GM18498 (cell line): Measurements from ENCODE around the gene FAM124A.

ENCODE experiments used
- ATAC-seq: cut with Tn5 transposase; IDR thresholded peaks from one replicate; pipeline ENCODE4 v1.9.1; 2021; ENCODE audit warnings: mild to moderate bottlenecking, moderate library complexity; ENCODE audit not compliant: unreplicated experiment

FAM124A gene

DNA sequence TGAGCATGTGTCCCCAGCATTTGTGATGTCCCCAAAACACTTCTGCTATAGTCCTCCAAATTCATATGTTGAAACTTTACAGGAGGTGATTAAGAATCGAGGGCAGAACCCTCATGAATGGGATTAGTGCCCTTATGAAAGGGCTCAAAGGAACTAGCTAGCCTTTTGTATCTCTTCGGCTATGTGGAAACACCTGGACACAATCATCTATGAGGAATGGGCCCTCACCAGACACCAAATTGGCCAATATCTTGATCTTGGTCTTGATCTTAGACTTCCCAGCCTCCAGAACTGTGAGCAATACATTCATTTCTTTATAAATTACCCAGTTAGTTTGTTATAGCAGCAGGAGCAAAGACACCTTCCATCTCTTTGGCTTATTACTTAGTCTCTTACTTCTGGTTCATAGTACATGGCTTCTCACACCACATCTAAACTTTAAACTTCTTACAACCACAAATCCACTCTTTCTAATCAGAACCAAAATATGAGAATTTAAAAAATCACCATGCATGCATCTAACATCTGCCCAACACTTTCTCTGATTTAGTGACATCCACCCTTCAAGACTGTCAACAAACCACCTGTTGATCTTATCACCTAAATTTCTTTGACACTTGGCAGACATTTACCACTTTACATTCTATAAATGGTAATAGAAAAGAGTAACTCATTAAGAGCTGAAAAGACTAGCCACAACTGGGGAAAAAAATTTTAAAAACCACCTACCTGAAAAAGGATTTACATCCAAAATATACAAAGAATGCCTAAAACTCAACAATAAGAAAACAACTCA is 110.6 kb downstream of the FAM124A start:
- ATAC-seq = no peak

DNA sequence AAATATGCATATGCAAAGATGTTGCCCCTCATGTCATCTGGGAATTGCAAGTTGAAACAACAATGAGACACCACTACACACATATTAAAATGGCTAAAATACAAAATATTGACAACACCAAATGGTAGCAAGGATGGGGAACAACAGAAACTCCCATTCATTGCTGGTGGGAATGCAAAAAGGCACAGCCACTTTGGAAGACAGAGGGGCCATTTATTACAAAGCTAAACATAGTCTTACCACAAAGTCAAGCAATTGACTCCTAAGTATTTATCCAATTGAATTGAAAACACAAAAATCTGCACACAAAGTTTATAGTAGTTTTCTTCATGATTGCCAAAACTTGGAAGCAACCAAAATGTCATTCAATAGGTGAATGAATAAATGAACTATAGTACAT is 111.2 kb downstream of the FAM124A start:
- no peak for ATAC-seq

DNA sequence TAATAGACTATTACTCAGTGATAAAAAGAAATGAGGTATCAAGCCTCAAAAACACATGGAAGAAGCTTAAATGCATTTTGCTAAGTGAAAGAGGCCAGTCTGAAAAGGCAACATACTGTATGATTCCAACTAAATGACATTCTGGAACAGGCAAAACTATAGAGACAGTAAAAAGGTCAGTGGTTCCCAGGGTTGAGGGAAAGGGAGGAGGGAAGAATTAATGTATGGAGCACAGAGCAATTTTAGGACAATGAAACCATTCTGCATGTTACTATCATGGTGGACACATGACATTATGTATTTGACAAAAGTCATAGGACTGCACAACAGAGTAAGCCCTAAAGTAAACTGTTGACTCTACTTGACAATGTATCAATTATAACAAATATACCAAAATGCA is 111.6 kb downstream of the FAM124A start:
- ATAC-seq = no peak
